GM12878 (cell line): Measurements from ENCODE around the gene LMO7. TPM values are rescaled to one million over a fixed set of nuclear protein-coding genes. Genes with fewer than 3 reads are reported as not detected.

Experiments used
- ATAC-seq: fragments of 200-7000 bp; cut with Tn5 transposase; 3 replicates; pipeline ENCODE4 v1.9.1; 2020; ENCODE audit warnings: mild to moderate bottlenecking, moderate library complexity
- BruUV-seq: library from RNA; stranded (reverse); fragments of 400-500 nt; replicated peaks from 2 replicates; lab custom pipeline; 2021; lab: Mats Ljungman, UMichigan
- CTCF ChIA-PET: fragments of 300-600 bp; sonication (Branson Sonifier 250); formaldehyde crosslinking; extraction: SDS; loops from one replicate; lab custom pipeline; 2021; ENCODE audit warnings: inconsistent platforms; lab: Yijun Ruan, JAX
- POLR2A ChIA-PET: fragments of 350-600 bp; formaldehyde crosslinking; extraction: SDS; loops from one replicate; lab custom pipeline; 2021; ENCODE audit warnings: inconsistent platforms; lab: Charles Lee
- RAD21 ChIA-PET: fragments of 300-600 bp; sonication (Branson Sonifier 250); formaldehyde crosslinking; loops from one replicate; lab custom pipeline; 2023; ENCODE audit warnings: antibody characterized with exemption; ENCODE audit not compliant: unreplicated experiment; lab: Charles Lee
- SMC1A ChIA-PET: fragments of 300-600 bp; sonication (Branson Sonifier 250); formaldehyde crosslinking; loops from one replicate; lab custom pipeline; 2023; ENCODE audit not compliant: unreplicated experiment, uncharacterized antibody; lab: Charles Lee
- DNase-seq: peaks from one replicate; pipeline ENCODE4 v3.0.0-alpha.2; 2011; ENCODE audit warnings: low read depth, low spot score
- FAIRE-seq: peaks from 3 replicates; lab custom pipeline; 2011; peaks lifted over from hg19 to GRCh38; lab: Jason Lieb, UNC
- H2AFZ ChIP-seq: 2 replicates; pipeline ENCODE4 v1.6.0; 2011; ENCODE audit warnings: low read depth, low read length, control low read depth; ENCODE audit not compliant: control insufficient read depth
- H3K27ac ChIP-seq: 2 replicates; pipeline ENCODE4 v1.5.1; 2011; ENCODE audit warnings: control low read depth; ENCODE audit not compliant: control insufficient read depth, insufficient read depth
- H3K27me3 ChIP-seq, 2 experiments: replicated peaks in 1 of 2; 2 replicates each; pipeline versions ENCODE4 v1.6.0 to v1.6.1; 2011; ENCODE audit warnings: low read length in 1 of 2; ENCODE audit not compliant: control insufficient read depth in 2 of 2, insufficient read depth in 2 of 2
- H3K36me3 ChIP-seq, 2 experiments: 2 replicates each; pipeline ENCODE4 v1.5.1; 2011; ENCODE audit warnings: low read length in 1 of 2; ENCODE audit not compliant: control insufficient read depth in 2 of 2, insufficient read depth in 2 of 2
- H3K4me1 ChIP-seq: 2 replicates; pipeline ENCODE4 v1.6.1; 2011; ENCODE audit warnings: mild to moderate bottlenecking, low read length, moderate library complexity, mixed read lengths; ENCODE audit not compliant: control insufficient read depth, insufficient read depth
- H3K4me2 ChIP-seq: 2 replicates; pipeline ENCODE4 v1.6.0; 2011; ENCODE audit warnings: control low read depth; ENCODE audit not compliant: control insufficient read depth, insufficient read depth
- H3K4me3 ChIP-seq: fragments of 200-600 bp; sonication (generic); 2 replicates; pipeline ENCODE4 v1.5.1; 2016
- H3K79me2 ChIP-seq: 2 replicates; pipeline ENCODE4 v1.6.0; 2011; ENCODE audit warnings: low read length; ENCODE audit not compliant: control insufficient read depth, insufficient read depth
- H3K9ac ChIP-seq: 2 replicates; pipeline ENCODE4 v1.8.0; 2011; ENCODE audit warnings: low read length, control low read depth, mixed read lengths; ENCODE audit not compliant: control insufficient read depth, insufficient read depth
- H3K9me3 ChIP-seq: replicated peaks from 3 replicates; pipeline ENCODE4 v1.5.1; 2011; ENCODE audit warnings: mild to moderate bottlenecking, low read length; ENCODE audit not compliant: control insufficient read depth, insufficient read depth
- H4K20me1 ChIP-seq: 2 replicates; pipeline ENCODE4 v1.6.0; 2011; ENCODE audit not compliant: control insufficient read depth, insufficient read depth
- BHLHE40 ChIP-seq, 2 experiments: fragments of 450-650 bp in 1 of 2; IDR thresholded peaks; 2 replicates each; pipeline ENCODE4 v1.6.1; 2011 to 2017; ENCODE audit warnings: low read depth in 2 of 2, borderline replicate concordance in 1 of 2, improper control_type of control experiment in 1 of 2, low read length in 1 of 2, mild to moderate bottlenecking in 1 of 2
- BRCA1 ChIP-seq: IDR thresholded peaks from 2 replicates; pipeline ENCODE4 v1.6.1; 2011; ENCODE audit warnings: low read depth, low read length, improper control_type of control experiment
- FOXM1 ChIP-seq: IDR thresholded peaks from 2 replicates; pipeline ENCODE4 v1.6.1; 2012; ENCODE audit warnings: low read depth, mild to moderate bottlenecking, inconsistent platforms, low read length, moderate library complexity
- HDAC2 ChIP-seq: fragments of 200-600 bp; sonication (generic); IDR thresholded peaks from 2 replicates; pipeline ENCODE4 v1.6.1; 2017
- IKZF2 ChIP-seq, 2 experiments: fragments of 450-650 bp; IDR thresholded peaks; 2 replicates each; pipeline ENCODE4 v1.6.1; 2017; ENCODE audit warnings: mild to moderate bottlenecking in 2 of 2, moderate library complexity in 2 of 2
- KDM1A ChIP-seq: fragments of 200-600 bp; sonication (generic); IDR thresholded peaks from 2 replicates; pipeline ENCODE4 v1.6.1; 2016; ENCODE audit warnings: borderline replicate concordance
- NBN ChIP-seq: fragments of 450-650 bp; IDR thresholded peaks from 2 replicates; pipeline ENCODE4 v1.6.1; 2016
- NR2C1 ChIP-seq: fragments of 450-650 bp; IDR thresholded peaks from 2 replicates; pipeline ENCODE4 v1.6.1; 2017; ENCODE audit warnings: antibody characterized with exemption, mild to moderate bottlenecking, moderate library complexity
- NR2C2 ChIP-seq: IDR thresholded peaks from 2 replicates; pipeline ENCODE4 v1.6.1; 2011; ENCODE audit warnings: borderline replicate concordance, low read depth; ENCODE audit not compliant: control insufficient read depth, insufficient read length
- PAX5 ChIP-seq: IDR thresholded peaks from 2 replicates; pipeline ENCODE4 v1.6.1; 2011; ENCODE audit warnings: low read depth, low read length, borderline replicate concordance
- PML ChIP-seq: IDR thresholded peaks from 2 replicates; pipeline ENCODE4 v1.6.1; 2012; ENCODE audit warnings: low read length, inconsistent platforms
- RAD21 ChIP-seq: IDR thresholded peaks from 2 replicates; pipeline ENCODE4 v1.6.1; 2011; ENCODE audit warnings: mild to moderate bottlenecking, low read depth, low read length, moderate library complexity; ENCODE audit not compliant: insufficient read depth
- RFX5 ChIP-seq: IDR thresholded peaks from 2 replicates; pipeline ENCODE4 v1.6.1; 2011; ENCODE audit warnings: low read depth, low read length, improper control_type of control experiment
- STAT3 ChIP-seq: IDR thresholded peaks from 2 replicates; pipeline ENCODE4 v1.6.1; 2011; ENCODE audit warnings: low read depth, low read length, improper control_type of control experiment
- TCF12 ChIP-seq: IDR thresholded peaks from 2 replicates; pipeline ENCODE4 v1.6.1; 2011; ENCODE audit warnings: low read depth, mild to moderate bottlenecking, low read length
- ZBTB4 ChIP-seq: fragments of 450-650 bp; formaldehyde crosslinking; IDR thresholded peaks from 2 replicates; pipeline ENCODE4 v1.4.0; 2022; ENCODE audit warnings: mild to moderate bottlenecking, moderate library complexity
- ZNF217 ChIP-seq: fragments of 450-650 bp; IDR thresholded peaks from 2 replicates; pipeline ENCODE4 v1.6.1; 2017; ENCODE audit warnings: antibody characterized with exemption, mild to moderate bottlenecking
- WGBS: methylation state at CpG from one replicate; pipeline ENCODE4 v1.1.6; 2016; ENCODE audit warnings: low lambda C conversion rate; ENCODE audit not compliant: insufficient replicate concordance, insufficient coverage; ENCODE audit errors: missing lambda C conversion rate; 5-methylcytosine and 5-hydroxymethylcytosine counted together
- in situ Hi-C: fragments of 300-500 bp; cut with MboI; formaldehyde crosslinking; loops from 9 replicates; pipeline ENCODE4 v1.14.3; 2018; ENCODE audit warnings: mixed read lengths
- intact Hi-C: fragments of 100-400 bp; cut with micrococcal nuclease; formaldehyde crosslinking; loops from one replicate; pipeline ENCODE4 v1.14.2; 2022; ENCODE audit not compliant: unreplicated experiment
- polyA plus RNA-seq, 11 experiments: library from polyadenylated mRNA; depleted of rRNA in 4 of 11; unstranded in 6 of 11; stranded (reverse) in 5 of 11; fragments of >200 nt; fragmentation: Nextera tagmentation in 4 of 11; fragmentation: Illumina TruSeq in 1 of 11; extraction: Ambion mirVana in 4 of 11; extraction: Trizol in 1 of 11; gene quantifications; 1 replicate in 1 of 11; 2 replicates in 10 of 11; pipeline versions ENCODE4 v1.2.1 to v1.2.3, GENCODE V29; 2011 to 2016; ENCODE audit warnings: inconsistent platforms in 2 of 11, missing spikeins in 2 of 11, low read depth in 1 of 11
- total RNA-seq, 4 experiments: library from RNA; depleted of rRNA in 3 of 4; stranded (reverse); fragments of >200 nt in 3 of 4; fragmentation: Illumina TruSeq in 1 of 4; extraction: Trizol in 1 of 4; gene quantifications; 2 replicates each; pipeline versions ENCODE4 v1.2.1 to v1.2.3, GENCODE V29; 2013 to 2021
- TF ChIP-seq, protein P1 (sequence below), 3 experiments: IDR thresholded peaks in 2 of 3; conservative IDR thresholded peaks in 1 of 3; 2 replicates each; pipeline ENCODE4 v1.5.1; 2011; ENCODE audit warnings: low read depth in 3 of 3, low read length in 3 of 3, mild to moderate bottlenecking in 3 of 3, control low read depth in 2 of 3, moderate library complexity in 2 of 3, inconsistent platforms in 1 of 3, mixed read lengths in 1 of 3; ENCODE audit not compliant: control insufficient read depth in 2 of 3, insufficient read depth in 1 of 3; ENCODE audit errors: extremely low read depth in 1 of 3
- TF ChIP-seq, protein P2 (sequence below): fragments of 150-350 bp; IDR thresholded peaks from 2 replicates; pipeline ENCODE4 v1.6.1; 2014; ENCODE audit warnings: mild to moderate bottlenecking, low read depth, low read length

The LMO7 gene
- total and polyA plus RNA-seq, 10 of the 15 experiments (the other 5 are each of a cell fraction or from before 2014, with no cell fraction given), result 8.5 to 67.8 (median 36.8) TPM

DNA sequence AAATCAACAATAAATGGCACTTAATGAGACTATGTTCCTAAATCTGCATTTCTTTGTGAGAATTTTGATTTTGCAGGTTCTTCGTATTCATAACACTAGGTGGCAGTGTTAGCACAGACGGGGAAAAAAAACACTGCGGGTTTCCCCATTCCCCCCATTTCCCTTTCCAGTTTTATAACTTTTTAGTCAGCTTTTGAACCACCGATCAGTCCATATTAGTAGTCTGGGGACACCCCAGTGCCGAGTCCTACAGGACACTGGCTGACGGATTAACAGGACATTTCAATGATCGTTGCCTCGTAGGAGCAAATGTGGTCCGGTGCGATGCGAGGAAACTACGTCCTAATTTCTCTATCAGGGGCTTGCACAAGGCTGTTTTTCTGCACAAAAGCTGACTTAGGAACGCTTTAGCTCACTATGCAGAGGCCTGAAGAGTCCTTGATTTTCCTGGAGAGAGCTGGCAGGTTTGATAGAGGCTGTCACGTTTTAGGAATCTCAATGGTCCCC, 234.3 kb downstream of the LMO7 start:
- DNase-seq, result no peak
- H3K4me3 ChIP-seq, result no peak overlapping the region
- no peak overlapping the region for H3K9ac ChIP-seq
- intact Hi-C loops, result loop anchor here (1.0 kb wide), 2 partner anchors 175 to 603 kb away; no protein-coding TSS in a partner anchor
- BruUV-seq, result no TSS peak
- H2AFZ ChIP-seq, result peak overlapping the region; percentile 61; the same call in 1 of the 2 replicates
- FAIRE-seq, result peak; percentile 49
- RAD21 ChIA-PET, result interaction anchor here (0.8 to 11.8 kb wide), 12 partner anchors 90 to 1033 kb away, joined by 3 to 184 read pairs (median 4); no protein-coding TSS in a partner anchor
- WGBS, result 43% methylated on average over 14 of the region's 14 CpGs
- H4K20me1 ChIP-seq, result no peaks in the 10 kb centered on the region
- 0 out of 2 replicates have a peak, but pooled peaks cover 3% of the 10 kb centered on the region for H3K4me1 ChIP-seq
- POLR2A ChIA-PET, result no interaction called here
- peak overlapping the region; percentile 19 for H3K4me2 ChIP-seq
- no peak; the same call in 2 of the 3 replicates for ATAC-seq
- no peaks in the 10 kb centered on the region; the same call in 2 of the 3 replicates for H3K9me3 ChIP-seq
- H3K79me2 ChIP-seq, result no peaks in the 10 kb centered on the region
- H3K27ac ChIP-seq, result no peak overlapping the region
- CTCF ChIA-PET, result interaction anchor here (0.7 to 11.3 kb wide), 63 partner anchors 10 to 1110 kb away, joined by 3 to 296 read pairs (median 4); no protein-coding TSS in a partner anchor
- SMC1A ChIA-PET, result interaction anchor here (0.7 to 11.6 kb wide), 23 partner anchors 9 to 1110 kb away, joined by 3 to 228 read pairs (median 5); no protein-coding TSS in a partner anchor
- H3K27me3 ChIP-seq, result no peaks in the 10 kb centered on the region; a peak in 1 of 4 replicates
- in situ Hi-C loops, result loop anchor here (10.0 kb wide), 1 partner anchor 1104 kb away; no protein-coding TSS in a partner anchor
- no peaks in the 10 kb centered on the region for H3K36me3 ChIP-seq
- TF ChIP-seq NBN (no peak), HDAC2 (no peak), IKZF2 (IDR thresholded peaks at IDR 0.05) (no peak), PAX5 (no peak), STAT3 (no peak), RAD21 (peak; percentile 66), ZBTB4 (CRISPR knock-in tag) (no peak), BHLHE40 (IDR thresholded peaks at IDR 0.05; ENCODE audit: borderline replicate concordance in 1 of 2, low read depth in 2 of 2, low read length in 1 of 2) (no peak), ZNF217 (no peak), KDM1A (no peak), NR2C1 (no peak), BRCA1 (no peak), FOXM1 (0 out of 2 replicates have a peak, but pooled peaks have one; percentile 21), NR2C2 (no peak), RFX5 (no peak), PML (no peak), TCF12 (no peak)
- TF ChIP-seq, protein P1, sequence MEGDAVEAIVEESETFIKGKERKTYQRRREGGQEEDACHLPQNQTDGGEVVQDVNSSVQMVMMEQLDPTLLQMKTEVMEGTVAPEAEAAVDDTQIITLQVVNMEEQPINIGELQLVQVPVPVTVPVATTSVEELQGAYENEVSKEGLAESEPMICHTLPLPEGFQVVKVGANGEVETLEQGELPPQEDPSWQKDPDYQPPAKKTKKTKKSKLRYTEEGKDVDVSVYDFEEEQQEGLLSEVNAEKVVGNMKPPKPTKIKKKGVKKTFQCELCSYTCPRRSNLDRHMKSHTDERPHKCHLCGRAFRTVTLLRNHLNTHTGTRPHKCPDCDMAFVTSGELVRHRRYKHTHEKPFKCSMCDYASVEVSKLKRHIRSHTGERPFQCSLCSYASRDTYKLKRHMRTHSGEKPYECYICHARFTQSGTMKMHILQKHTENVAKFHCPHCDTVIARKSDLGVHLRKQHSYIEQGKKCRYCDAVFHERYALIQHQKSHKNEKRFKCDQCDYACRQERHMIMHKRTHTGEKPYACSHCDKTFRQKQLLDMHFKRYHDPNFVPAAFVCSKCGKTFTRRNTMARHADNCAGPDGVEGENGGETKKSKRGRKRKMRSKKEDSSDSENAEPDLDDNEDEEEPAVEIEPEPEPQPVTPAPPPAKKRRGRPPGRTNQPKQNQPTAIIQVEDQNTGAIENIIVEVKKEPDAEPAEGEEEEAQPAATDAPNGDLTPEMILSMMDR (IDR thresholded peaks at IDR 0.05 in 2 of 3, conservative IDR thresholded peaks at IDR 0.05 in 1 of 3; ENCODE audit: control insufficient read depth in 2 of 3, extremely low read depth in 1 of 3, insufficient read depth in 1 of 3, low read depth in 3 of 3, low read length in 3 of 3), result peak; percentile 65 to 76 (median 68)
- TF ChIP-seq, protein P2, sequence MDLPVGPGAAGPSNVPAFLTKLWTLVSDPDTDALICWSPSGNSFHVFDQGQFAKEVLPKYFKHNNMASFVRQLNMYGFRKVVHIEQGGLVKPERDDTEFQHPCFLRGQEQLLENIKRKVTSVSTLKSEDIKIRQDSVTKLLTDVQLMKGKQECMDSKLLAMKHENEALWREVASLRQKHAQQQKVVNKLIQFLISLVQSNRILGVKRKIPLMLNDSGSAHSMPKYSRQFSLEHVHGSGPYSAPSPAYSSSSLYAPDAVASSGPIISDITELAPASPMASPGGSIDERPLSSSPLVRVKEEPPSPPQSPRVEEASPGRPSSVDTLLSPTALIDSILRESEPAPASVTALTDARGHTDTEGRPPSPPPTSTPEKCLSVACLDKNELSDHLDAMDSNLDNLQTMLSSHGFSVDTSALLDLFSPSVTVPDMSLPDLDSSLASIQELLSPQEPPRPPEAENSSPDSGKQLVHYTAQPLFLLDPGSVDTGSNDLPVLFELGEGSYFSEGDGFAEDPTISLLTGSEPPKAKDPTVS, result no peak
